Transverse colon (tissue), 4 donors: Measurements from ENCODE around the gene ELOB.

Experiments
- POLR2A ChIP-seq: fragments of 450-650 bp; IDR thresholded peaks from one replicate; pipeline ENCODE4 v1.6.1; 2016; ENCODE audit warnings: antibody characterized with exemption, mild to moderate bottlenecking, moderate library complexity
- POLR2AphosphoS5 ChIP-seq, 3 donors: sonication (generic); formaldehyde crosslinking; IDR thresholded peaks; one replicate each; pipeline ENCODE4 v1.6.1; 2016; ENCODE audit warnings: antibody characterized with exemption in 3 of 3
- TF ChIP-seq, protein P1 (sequence below), 5 experiments: fragments of 200-600 bp in 3 of 5; fragments of 450-650 bp in 2 of 5; sonication (generic) in 3 of 5; IDR thresholded peaks; 1 replicate in 2 of 5; 2 replicates in 3 of 5; pipeline ENCODE4 v1.5.1; 2016 to 2017; ENCODE audit warnings: antibody characterized with exemption in 5 of 5, inconsistent platforms in 3 of 5, mild to moderate bottlenecking in 2 of 5, moderate library complexity in 1 of 5

DNA sequence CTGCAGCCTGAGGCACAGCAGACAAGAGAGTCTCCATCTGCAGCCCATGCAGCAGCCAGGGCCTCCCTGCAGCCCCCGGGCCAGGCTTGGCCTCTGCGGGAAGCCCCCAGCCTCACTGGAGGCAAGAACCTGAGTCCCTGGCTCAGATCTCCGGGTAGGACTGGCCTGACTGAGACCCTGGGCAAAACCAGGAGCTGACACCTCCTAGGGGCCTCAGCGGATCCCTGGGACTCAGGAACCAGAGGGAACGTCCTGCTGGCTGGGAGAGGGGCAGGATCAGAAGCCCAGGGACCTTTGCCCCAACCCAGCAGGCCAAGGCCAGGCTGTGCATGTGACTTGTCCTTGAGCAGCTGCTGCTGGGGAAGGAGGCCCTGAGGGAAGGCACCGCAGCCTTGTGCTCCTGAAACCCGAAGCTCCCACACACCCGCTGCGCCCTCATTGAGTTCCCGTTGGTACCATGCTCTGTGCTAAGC is 38.3 kb upstream of the ELOB start:
- TF ChIP-seq, protein P1, sequence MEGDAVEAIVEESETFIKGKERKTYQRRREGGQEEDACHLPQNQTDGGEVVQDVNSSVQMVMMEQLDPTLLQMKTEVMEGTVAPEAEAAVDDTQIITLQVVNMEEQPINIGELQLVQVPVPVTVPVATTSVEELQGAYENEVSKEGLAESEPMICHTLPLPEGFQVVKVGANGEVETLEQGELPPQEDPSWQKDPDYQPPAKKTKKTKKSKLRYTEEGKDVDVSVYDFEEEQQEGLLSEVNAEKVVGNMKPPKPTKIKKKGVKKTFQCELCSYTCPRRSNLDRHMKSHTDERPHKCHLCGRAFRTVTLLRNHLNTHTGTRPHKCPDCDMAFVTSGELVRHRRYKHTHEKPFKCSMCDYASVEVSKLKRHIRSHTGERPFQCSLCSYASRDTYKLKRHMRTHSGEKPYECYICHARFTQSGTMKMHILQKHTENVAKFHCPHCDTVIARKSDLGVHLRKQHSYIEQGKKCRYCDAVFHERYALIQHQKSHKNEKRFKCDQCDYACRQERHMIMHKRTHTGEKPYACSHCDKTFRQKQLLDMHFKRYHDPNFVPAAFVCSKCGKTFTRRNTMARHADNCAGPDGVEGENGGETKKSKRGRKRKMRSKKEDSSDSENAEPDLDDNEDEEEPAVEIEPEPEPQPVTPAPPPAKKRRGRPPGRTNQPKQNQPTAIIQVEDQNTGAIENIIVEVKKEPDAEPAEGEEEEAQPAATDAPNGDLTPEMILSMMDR (IDR thresholded peaks at IDR 0.05) = no peak
- no peak for TF ChIP-seq POLR2A
- no peak for TF ChIP-seq POLR2AphosphoS5 (IDR thresholded peaks at IDR 0.05)
